ENCODE results near the gene KRTAP16-1.
"Not testable (repeated sequence)": the region's sequence is repeated elsewhere in the genome, so short reads cannot be mapped to it uniquely, and the experiment has no call there.

Gene KRTAP16-1

GRCh38 chr17:41308918-41309359, at the start of gene KRTAP16-1:
Gene KRTAP16-1, minus strand, starts transcription at chr17:41309309. Its CDS starts 56 bp downstream, at chr17:41309253.
- no peak for DNase-seq (ENCODE audit: insufficient read length, low spot score)
- no peak for FAIRE-seq
- TF ChIP-seq POLR2A (IDR thresholded peaks at IDR 0.05; ENCODE audit: low read depth, low read length), result no peak

GRCh38 chr17:41354536-41354935, 45.4 kb upstream of the KRTAP16-1 start:
- FAIRE-seq, result no peak
- no peak for TF ChIP-seq POLR2A (IDR thresholded peaks at IDR 0.05; ENCODE audit: low read depth, low read length)
- no peak for DNase-seq (ENCODE audit: insufficient read length, low spot score)

- no peak for DNase-seq (ENCODE audit: insufficient read length, low spot score)
- no peak for FAIRE-seq
- TF ChIP-seq POLR2A (IDR thresholded peaks at IDR 0.05; ENCODE audit: low read depth, low read length), result no peak
Observed at GRCh38 chr17:41352597-41353366, 43.7 kb upstream of the KRTAP16-1 start.

- no peak for DNase-seq (ENCODE audit: insufficient read length, low spot score)
- no peak for FAIRE-seq
- no peak for TF ChIP-seq POLR2A (IDR thresholded peaks at IDR 0.05; ENCODE audit: low read depth, low read length)
Observed at GRCh38 chr17:41351177-41351576, 42.1 kb upstream of the KRTAP16-1 start.

- not testable (repeated sequence) for FAIRE-seq; DNase-seq (ENCODE audit: insufficient read length, low spot score)
Observed at GRCh38 chr17:41350381-41350878, 41.3 kb upstream of the KRTAP16-1 start, which contains the start of gene KRT33A. Gene KRT33A, minus strand, starts transcription at chr17:41350828. Its CDS starts 61 bp downstream, at chr17:41350767.

- no peak for TF ChIP-seq POLR2A (IDR thresholded peaks at IDR 0.05; ENCODE audit: low read depth, low read length)
- FAIRE-seq (no peak), DNase-seq (ENCODE audit: insufficient read length, low spot score) (no peak)
Observed at GRCh38 chr17:41347869-41348760, 39.0 kb upstream of the KRTAP16-1 start.

GRCh38 chr17:41346421-41346820, 37.3 kb upstream of the KRTAP16-1 start:
- FAIRE-seq; DNase-seq (ENCODE audit: insufficient read length, low spot score): not testable (repeated sequence)

- no peak for DNase-seq (ENCODE audit: insufficient read length, low spot score)
- no peak for FAIRE-seq
- no peak for TF ChIP-seq POLR2A (IDR thresholded peaks at IDR 0.05; ENCODE audit: low read depth, low read length)
Observed at GRCh38 chr17:41345992-41346391, 36.9 kb upstream of the KRTAP16-1 start.

- DNase-seq (ENCODE audit: insufficient read length, low spot score) (no peak), FAIRE-seq (no peak)
- no peak for TF ChIP-seq POLR2A (IDR thresholded peaks at IDR 0.05; ENCODE audit: low read depth, low read length)
Observed at GRCh38 chr17:41343029-41343428, 33.9 kb upstream of the KRTAP16-1 start.

- TF ChIP-seq POLR2A (IDR thresholded peaks at IDR 0.05; ENCODE audit: low read depth, low read length), result no peak
- FAIRE-seq, result no peak
- DNase-seq (ENCODE audit: insufficient read length, low spot score), result no peak
Observed at GRCh38 chr17:41340934-41341861, 32.1 kb upstream of the KRTAP16-1 start.

- no peak for TF ChIP-seq POLR2A (IDR thresholded peaks at IDR 0.05; ENCODE audit: low read depth, low read length)
- FAIRE-seq, result no peak
- no peak for DNase-seq (ENCODE audit: insufficient read length, low spot score)
Observed at GRCh38 chr17:41340494-41340893, 31.4 kb upstream of the KRTAP16-1 start.

GRCh38 chr17:41339571-41340172, 30.6 kb upstream of the KRTAP16-1 start:
- FAIRE-seq (no peak), DNase-seq (ENCODE audit: insufficient read length, low spot score) (no peak)
- TF ChIP-seq POLR2A (IDR thresholded peaks at IDR 0.05; ENCODE audit: low read depth, low read length), result no peak

- no peak for DNase-seq (ENCODE audit: insufficient read length, low spot score)
- FAIRE-seq, result no peak
- no peak for TF ChIP-seq POLR2A (IDR thresholded peaks at IDR 0.05; ENCODE audit: low read depth, low read length)
Observed at GRCh38 chr17:41338961-41339485, 29.9 kb upstream of the KRTAP16-1 start.
